GM12892 (cell line): ENCODE results near the gene GRAMD2A.

Experiments
- DNase-seq: peaks from one replicate; pipeline ENCODE4 v3.0.0; 2011; ENCODE audit not compliant: insufficient read length
- FAIRE-seq: peaks from 2 replicates; lab custom pipeline; 2011; peaks lifted over from hg19 to GRCh38; lab: Jason Lieb, UNC
- POLR2A ChIP-seq: IDR thresholded peaks from 2 replicates; pipeline ENCODE4 v1.6.1; 2011; ENCODE audit warnings: low read depth, low read length, control low read depth
- POLR2AphosphoS5 ChIP-seq: IDR thresholded peaks from 2 replicates; pipeline ENCODE4 v1.6.1; 2011; ENCODE audit warnings: low read depth, low read length, control low read depth
- TAF1 ChIP-seq: IDR thresholded peaks from 2 replicates; pipeline ENCODE4 v1.6.1; 2011; ENCODE audit warnings: low read depth, mild to moderate bottlenecking, control low read depth, low read length, borderline replicate concordance

The GRAMD2A gene

GRCh38 chr15:72231066-72231832, 33.7 kb upstream of the GRAMD2A start, which contains the start of gene PKM:
TSS of gene PKM (minus strand) at chr15:72231190. CDS start at chr15:72219097, 12,093 bp downstream.
- peak; percentile 99 for TF ChIP-seq POLR2AphosphoS5
- TF ChIP-seq TAF1: peak; percentile 99
- TF ChIP-seq POLR2A: peak; percentile 99
- peak; percentile 90 for FAIRE-seq
- DNase-seq: peak; percentile 86

DNA sequence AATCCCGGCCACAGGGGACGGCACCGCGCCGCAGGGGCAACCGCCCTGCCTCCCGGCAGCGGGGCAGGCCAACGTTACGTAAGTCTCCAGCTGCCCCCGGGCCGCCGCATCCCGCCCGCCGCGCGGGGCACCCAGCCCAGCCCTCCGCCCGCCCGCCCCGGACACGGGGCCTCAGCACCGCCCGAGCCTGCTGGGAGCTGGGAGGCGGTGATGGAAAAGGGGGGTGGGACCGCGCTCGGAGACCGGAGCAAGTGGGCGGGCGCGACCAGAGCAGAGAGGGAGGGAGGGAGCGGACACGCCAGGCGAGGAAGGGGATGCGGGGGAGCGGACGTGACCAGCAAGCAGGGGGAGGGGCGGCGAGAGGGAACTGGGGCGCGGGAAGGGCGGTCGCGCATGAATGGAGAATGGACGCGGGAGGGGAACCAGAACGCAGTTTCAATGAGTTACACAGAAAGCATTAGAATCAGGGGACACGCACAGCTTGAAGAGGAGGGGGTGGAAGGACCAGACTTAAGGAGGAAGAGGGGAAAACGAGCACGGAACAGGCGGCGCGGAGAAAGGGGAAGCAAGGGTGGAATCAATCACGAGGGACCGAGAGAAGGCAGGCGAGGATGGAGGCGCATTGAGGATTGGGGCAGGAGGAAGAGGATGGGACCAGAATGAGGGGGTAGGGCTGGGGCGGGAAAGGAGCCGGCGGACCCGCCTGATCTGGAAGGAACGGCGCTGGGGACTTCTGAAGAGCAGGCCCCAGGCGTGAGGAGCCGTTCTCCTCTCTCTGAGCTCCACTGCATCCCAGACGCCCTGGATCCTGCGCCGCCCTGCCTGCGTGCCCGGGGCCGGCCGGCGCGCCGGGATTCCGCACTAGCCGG, 32.8 kb upstream of the GRAMD2A start:
- TF ChIP-seq POLR2AphosphoS5: no peak; the same call in 1 of the 2 replicates
- no peak for TF ChIP-seq POLR2A
- TF ChIP-seq TAF1: 0 out of 2 replicates have a peak, but pooled peaks have one; percentile 41
- DNase-seq (peak; percentile 52), FAIRE-seq (peak; percentile 46)

DNA sequence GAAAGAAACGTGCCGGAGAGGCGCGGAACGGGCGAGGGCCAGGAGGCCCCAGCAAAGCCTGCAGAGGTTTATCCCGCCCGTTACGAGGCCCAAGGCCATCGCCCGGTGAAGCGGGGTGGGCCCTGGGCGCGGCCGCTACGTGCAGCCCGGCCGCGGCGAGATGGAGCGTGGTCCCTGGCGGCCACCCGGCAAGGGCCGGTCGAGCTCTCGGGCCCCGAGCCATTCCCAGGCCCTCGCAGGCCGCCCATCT, 32.3 kb upstream of the GRAMD2A start:
- no peak for TF ChIP-seq POLR2AphosphoS5
- no peak for TF ChIP-seq POLR2A
- TF ChIP-seq TAF1: no peak
- DNase-seq (no peak), FAIRE-seq (no peak)

- FAIRE-seq: no peak
- peak; percentile 35 for TF ChIP-seq POLR2AphosphoS5
- TF ChIP-seq TAF1: no peak
- peak; percentile 61; the same call in 1 of the 2 replicates for TF ChIP-seq POLR2A
- no peak for DNase-seq
Observed at GRCh38 chr15:72229076-72229946, 31.7 kb upstream of the GRAMD2A start.

GRCh38 chr15:72227720-72228119, 30.1 kb upstream of the GRAMD2A start:
- TF ChIP-seq POLR2A (no peak), TAF1 (no peak), POLR2AphosphoS5 (no peak)
- FAIRE-seq (no peak), DNase-seq (no peak)

DNA sequence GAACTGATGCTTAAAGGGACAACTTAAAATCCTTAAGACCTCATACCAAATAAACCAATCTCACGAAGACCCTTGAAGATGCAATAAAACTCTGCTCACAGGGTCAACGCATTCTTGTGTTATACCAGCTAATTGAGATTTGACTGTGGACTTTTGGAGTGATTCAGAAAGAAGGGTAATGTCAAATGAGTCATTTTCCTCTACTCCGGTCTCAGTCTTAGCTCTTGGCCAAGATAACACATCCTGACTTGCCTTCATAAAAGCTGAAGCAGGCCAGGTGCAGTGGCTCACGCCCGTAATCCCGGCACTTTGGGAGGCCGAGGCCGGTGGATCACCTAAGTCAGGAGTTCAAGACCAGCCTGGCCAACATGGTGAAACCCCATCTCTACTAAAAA, 29.6 kb upstream of the GRAMD2A start:
- no peak for DNase-seq
- no peak for FAIRE-seq
- TF ChIP-seq TAF1 (no peak), POLR2A (no peak)

DNA sequence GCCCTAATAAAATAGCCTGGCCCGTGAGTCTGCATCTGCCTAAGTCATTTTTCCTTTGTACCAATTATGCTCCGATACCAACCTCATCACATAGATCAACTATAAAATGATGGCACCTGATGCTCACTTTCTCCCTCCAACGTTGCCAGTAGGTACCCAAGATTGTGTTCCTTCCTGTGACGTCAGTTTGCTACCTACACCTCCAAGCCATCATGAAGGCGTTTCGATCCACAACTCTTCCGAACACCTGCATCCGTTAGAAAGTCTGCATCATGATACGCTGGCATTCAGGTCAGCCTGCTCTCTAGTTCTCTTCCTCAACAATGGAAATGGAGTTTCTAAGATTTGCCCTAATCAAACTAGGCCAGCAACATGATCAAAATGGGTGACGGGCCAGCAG, 25.7 kb upstream of the GRAMD2A start:
- FAIRE-seq: no peak
- no peak for DNase-seq
- TF ChIP-seq POLR2A: no peak
- peak; percentile 48; the same call in 1 of the 2 replicates for TF ChIP-seq POLR2AphosphoS5

- FAIRE-seq: no peak
- TF ChIP-seq TAF1 (no peak), POLR2AphosphoS5 (peak; percentile 59; the same call in 1 of the 2 replicates), POLR2A (peak; percentile 55; the same call in 1 of the 2 replicates)
- no peak for DNase-seq
Observed at GRCh38 chr15:72222393-72222792, 24.8 kb upstream of the GRAMD2A start.

- TF ChIP-seq POLR2A (peak; percentile 16; the same call in 1 of the 2 replicates), TAF1 (no peak), POLR2AphosphoS5 (no peak; the same call in 1 of the 2 replicates)
- FAIRE-seq (no peak), DNase-seq (no peak)
Observed at GRCh38 chr15:72220687-72221086, 23.1 kb upstream of the GRAMD2A start.

- TF ChIP-seq POLR2A: no peak
Observed at GRCh38 chr15:72217216-72217615, 19.6 kb upstream of the GRAMD2A start.

DNA sequence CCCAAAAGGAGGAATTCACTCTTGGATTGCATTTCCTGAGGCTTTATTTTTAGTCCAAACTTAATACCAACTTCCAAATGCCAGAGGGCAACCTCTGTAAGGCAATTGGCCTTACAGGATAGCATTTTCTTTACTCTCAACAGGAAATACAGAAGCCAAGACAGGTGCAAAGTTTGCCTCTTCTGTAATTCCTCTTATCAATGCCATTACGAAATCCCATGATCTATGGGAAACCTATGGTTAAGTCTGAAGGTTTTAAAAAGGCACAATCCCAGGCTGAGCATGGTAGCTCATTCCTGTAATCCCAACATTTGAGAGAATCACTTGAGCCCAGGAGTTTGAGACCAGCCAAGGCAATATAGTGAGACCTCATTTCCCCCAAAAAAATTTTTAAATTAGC, 18.5 kb upstream of the GRAMD2A start:
- TF ChIP-seq TAF1: no peak
- TF ChIP-seq POLR2AphosphoS5: no peak
- TF ChIP-seq POLR2A: no peak
- DNase-seq: no peak
- FAIRE-seq: no peak

More at GRCh38 chr15:72217216-72217615, 19.6 kb upstream of the GRAMD2A start:
- FAIRE-seq (no peak), DNase-seq (no peak)

- TF ChIP-seq TAF1: no peak
- TF ChIP-seq POLR2A: no peak
- TF ChIP-seq POLR2AphosphoS5: no peak
- DNase-seq (no peak), FAIRE-seq (no peak)
Observed at GRCh38 chr15:72207558-72208085, 10.0 kb upstream of the GRAMD2A start.
